LNCaP clone FGC (cell line): ENCODE measurements around the gene FCMR.

ENCODE experiments used
- DNase-seq: peaks from one replicate; pipeline ENCODE4 v3.0.0-alpha.2; 2011; ENCODE audit warnings: low read depth
- H3K4me3 ChIP-seq: 2 replicates; pipeline ENCODE4 v1.5.1; 2011; ENCODE audit warnings: mild to moderate bottlenecking, low read depth, low read length, control low read depth
- TF ChIP-seq, protein P1 (sequence below): IDR thresholded peaks from 2 replicates; pipeline ENCODE4 v1.5.1; 2012; ENCODE audit warnings: mild to moderate bottlenecking; ENCODE audit not compliant: control insufficient read depth, insufficient read depth; ENCODE audit errors: extremely low read depth

FCMR gene

DNA sequence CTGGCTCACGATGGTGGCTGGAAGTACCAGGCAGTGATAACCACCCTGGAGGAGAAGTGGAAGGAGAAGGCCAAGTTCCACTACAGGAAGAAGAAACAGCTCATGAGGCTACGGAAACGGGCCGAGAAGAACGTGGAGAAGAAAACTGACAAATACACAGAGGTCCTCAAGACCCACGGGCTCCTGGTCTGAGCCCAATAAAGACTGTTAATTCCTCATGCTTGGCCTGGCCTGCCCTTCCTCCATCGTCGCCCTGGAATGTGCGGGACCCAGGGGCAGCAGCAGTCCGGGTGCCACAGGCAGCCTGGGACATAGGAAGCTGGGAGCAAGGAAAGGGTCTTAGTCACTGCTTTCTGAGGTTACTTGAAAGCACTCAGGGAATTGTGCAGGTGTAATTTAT lies 13.7 kb downstream of the FCMR start:
- H3K4me3 ChIP-seq: no peak overlapping the region
- TF ChIP-seq, protein P1, sequence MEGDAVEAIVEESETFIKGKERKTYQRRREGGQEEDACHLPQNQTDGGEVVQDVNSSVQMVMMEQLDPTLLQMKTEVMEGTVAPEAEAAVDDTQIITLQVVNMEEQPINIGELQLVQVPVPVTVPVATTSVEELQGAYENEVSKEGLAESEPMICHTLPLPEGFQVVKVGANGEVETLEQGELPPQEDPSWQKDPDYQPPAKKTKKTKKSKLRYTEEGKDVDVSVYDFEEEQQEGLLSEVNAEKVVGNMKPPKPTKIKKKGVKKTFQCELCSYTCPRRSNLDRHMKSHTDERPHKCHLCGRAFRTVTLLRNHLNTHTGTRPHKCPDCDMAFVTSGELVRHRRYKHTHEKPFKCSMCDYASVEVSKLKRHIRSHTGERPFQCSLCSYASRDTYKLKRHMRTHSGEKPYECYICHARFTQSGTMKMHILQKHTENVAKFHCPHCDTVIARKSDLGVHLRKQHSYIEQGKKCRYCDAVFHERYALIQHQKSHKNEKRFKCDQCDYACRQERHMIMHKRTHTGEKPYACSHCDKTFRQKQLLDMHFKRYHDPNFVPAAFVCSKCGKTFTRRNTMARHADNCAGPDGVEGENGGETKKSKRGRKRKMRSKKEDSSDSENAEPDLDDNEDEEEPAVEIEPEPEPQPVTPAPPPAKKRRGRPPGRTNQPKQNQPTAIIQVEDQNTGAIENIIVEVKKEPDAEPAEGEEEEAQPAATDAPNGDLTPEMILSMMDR: no peak
- DNase-seq: no peak

DNA sequence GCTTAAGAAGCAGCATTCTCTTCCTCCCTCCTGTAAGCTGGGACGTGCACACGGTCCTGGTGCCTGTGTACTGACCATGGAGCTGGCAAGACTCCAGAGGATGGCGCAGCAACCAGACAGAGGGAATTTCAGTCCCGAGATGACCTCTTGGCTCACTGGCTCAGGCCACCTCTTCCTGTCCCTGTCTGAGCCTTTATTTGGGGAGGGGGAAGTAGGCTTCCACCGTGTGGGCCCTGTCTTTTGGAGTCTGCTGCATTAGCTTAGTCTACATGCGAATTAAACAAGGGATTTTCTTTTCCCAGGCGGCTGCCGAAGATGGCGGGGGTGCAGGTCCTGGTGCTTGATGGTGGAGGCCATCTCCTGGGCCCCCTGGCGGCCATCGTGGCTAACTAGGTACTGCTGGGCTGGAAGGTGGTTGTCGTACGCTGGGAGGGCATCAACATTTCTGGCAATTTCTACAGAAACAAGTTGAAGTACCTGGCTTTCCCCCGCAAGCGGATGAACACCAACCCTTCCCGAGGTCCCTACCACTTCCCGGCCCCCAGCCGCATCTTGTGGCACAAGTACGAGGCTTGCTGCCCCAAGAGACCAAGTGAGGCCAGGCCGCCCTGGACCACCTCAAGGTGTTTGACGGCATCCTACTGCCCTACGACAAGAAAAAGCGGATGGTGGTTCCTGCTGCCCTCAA lies 14.3 kb downstream of the FCMR start:
- TF ChIP-seq, protein P1: peak; percentile 30
- no peak overlapping the region for H3K4me3 ChIP-seq
- DNase-seq: no peak

DNA sequence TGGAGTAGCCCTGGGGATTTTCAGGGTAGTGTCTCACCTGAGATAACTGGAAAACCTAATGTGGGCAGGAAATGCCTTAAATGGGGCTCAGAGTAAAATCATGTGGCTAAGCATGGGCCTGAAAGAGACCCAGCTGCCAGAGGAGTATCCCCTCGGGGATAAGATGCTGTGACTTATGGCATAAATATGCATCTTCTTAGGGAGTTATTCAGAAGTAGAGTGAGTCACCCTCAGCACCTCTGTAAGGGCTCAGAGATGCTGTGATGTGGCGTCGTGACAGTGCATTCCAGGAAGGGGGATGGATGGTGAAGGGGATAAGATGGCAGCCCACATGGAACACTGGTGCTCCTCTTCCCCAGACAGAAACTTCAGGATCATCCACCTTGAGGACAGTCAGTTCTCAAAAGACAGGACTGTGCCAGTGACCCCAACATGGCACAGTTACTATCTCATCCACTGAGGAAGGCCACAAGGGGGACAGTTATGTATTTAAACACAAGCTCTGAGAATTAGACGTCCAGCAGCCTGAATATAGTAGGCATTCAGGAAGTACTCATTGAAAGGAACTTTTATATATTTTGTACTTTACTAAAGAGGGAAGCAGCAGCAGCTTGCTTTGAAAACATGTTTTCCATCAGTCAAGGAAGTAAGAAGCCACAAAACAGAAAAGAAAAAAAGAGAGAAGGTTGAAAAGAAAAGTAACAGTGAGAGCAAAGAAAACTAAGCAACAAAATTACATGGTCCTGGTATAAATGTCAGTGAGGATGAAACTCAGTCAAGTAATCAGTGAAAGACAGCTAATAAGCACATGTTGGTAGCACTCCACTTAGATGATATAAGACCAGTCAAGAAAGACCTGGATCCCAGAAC lies 16.2 kb downstream of the FCMR start:
- no peak overlapping the region for H3K4me3 ChIP-seq
- TF ChIP-seq, protein P1: no peak

DNA sequence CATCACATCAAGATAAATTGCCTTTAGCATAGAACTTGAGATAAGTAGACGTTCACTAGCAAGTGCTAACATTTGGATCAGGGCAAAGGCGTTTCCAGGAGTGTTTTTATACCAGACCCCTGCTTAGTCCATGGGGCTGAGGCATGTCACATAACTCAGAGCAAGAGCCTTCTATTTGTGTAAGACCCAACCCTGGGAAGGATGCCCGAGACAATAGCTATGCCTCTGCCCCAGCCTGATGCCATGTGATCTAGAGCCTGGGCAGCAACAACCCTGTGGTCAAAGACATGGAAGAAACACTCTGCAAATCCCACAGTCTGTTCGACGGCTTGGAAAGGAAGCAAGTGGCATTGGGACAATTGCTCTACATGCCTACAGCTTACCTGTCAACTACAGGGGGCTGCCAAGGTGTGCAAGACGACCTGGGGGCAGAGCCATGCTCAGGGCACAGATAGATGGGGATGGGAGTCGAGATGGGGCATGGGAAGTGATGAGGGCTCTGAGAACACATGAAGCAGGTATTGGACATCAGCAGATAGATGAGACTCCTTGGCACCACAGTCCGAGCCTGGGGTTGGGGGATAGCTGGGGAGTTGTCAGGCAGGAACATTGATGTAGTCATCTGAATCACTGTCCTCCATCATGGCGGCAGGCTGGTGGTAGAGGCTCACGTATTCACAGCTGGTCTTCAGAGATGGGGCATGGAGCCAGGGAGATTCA lies 17.2 kb downstream of the FCMR start:
- H3K4me3 ChIP-seq: no peak overlapping the region
- DNase-seq: no peak
- TF ChIP-seq, protein P1: no peak

More for the DNA sequence above, 16.2 kb downstream of the FCMR start:
- no peak for DNase-seq

DNA sequence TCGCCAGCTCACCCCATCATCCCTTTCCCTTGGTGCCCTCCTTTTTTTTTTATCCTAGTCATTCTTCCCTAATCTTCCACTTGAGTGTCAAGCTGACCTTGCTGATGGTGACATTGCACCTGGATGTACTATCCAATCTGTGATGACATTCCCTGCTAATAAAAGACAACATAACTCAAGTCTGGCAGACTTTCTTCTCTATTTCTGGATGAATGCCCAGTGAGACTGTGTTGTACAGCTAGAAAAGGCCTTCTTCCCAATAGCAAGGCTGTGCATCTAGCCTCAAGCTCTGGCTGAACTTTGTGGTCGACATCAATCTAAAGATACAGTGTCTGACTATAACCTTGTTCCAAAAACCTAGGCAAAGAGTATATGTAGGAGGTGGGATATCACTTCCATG lies 18.1 kb downstream of the FCMR start:
- no peak overlapping the region for H3K4me3 ChIP-seq
- peak; percentile 85 for DNase-seq
- TF ChIP-seq, protein P1: no peak

DNA sequence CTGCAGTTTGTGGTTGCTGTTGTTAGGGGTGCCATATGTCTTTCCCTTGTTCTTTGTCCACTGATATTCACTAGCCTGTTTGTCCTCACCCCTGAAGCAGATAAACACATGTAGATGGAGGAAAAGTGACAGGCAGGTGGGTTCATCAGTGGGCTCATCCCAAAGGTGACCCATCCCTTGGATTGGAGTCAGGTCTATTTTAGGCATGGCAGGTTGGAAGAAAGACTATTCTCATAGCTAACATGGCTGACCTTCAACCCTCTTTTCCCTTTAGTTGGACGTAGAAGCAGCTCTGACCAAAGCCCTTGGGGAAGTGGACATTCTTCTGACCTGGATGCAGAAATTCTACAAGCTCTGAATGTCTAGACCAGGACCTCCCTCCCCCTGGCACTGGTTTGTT lies 19.0 kb downstream of the FCMR start:
- DNase-seq: no peak
- TF ChIP-seq, protein P1: no peak
- no peak overlapping the region for H3K4me3 ChIP-seq
